ENCODE data around the gene GRIK4. TPM values are rescaled to one million over a fixed set of nuclear protein-coding genes. Genes with fewer than 3 reads are reported as not detected.
A peak's percentile ranks its signal among the peaks of the same experiment; 100 is the strongest.

GRIK4 gene
- total RNA-seq, 1 experiment from 2014 or later: not detected

DNA sequence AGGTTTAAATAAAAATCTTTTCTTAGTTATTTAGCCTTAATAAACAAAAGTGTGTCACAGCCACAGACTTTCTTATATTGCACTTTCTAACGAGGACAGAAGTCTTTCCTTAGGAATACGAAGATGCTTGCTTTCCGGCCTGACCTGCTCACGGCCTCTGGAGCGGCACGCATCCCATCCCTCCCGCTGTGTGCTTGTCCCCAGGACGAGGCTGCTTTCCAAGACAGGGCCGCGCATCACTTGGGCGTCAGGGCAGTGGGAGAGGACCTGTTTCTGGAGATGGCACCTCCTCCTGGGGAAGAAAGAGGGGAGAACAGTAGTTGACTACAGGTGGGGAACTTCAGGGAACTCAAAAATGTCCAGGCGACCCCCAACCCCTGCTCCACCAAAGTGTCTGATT is 26.4 kb downstream of the GRIK4 start:
- no peak for DNase-seq (ENCODE audit: unreplicated experiment)
- no peak overlapping the region for H3K4me3 Mint-ChIP-seq (ENCODE audit: unreplicated experiment)
- H3K36me3 Mint-ChIP-seq (ENCODE audit: insufficient read depth, unreplicated experiment): no peaks in the 10 kb centered on the region
- H3K27me3 Mint-ChIP-seq (ENCODE audit: insufficient read depth, unreplicated experiment): peaks cover 15% of the 10 kb centered on the region
- ChIA-PET CTCF (no interaction called here), POLR2A (no interaction called here)
- no peak overlapping the region for H3K27ac Mint-ChIP-seq (ENCODE audit: low read depth, unreplicated experiment)
- intact Hi-C loops (cut with micrococcal nuclease): no loop called here
- BruUV-seq (replicated peaks): no TSS peak
- no peaks in the 10 kb centered on the region for H3K4me1 Mint-ChIP-seq (ENCODE audit: insufficient read depth, unreplicated experiment)
- peaks cover 8% of the 10 kb centered on the region for H3K9me3 Mint-ChIP-seq (ENCODE audit: unreplicated experiment)
- TF ChIP-seq, protein P1, sequence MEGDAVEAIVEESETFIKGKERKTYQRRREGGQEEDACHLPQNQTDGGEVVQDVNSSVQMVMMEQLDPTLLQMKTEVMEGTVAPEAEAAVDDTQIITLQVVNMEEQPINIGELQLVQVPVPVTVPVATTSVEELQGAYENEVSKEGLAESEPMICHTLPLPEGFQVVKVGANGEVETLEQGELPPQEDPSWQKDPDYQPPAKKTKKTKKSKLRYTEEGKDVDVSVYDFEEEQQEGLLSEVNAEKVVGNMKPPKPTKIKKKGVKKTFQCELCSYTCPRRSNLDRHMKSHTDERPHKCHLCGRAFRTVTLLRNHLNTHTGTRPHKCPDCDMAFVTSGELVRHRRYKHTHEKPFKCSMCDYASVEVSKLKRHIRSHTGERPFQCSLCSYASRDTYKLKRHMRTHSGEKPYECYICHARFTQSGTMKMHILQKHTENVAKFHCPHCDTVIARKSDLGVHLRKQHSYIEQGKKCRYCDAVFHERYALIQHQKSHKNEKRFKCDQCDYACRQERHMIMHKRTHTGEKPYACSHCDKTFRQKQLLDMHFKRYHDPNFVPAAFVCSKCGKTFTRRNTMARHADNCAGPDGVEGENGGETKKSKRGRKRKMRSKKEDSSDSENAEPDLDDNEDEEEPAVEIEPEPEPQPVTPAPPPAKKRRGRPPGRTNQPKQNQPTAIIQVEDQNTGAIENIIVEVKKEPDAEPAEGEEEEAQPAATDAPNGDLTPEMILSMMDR (IDR thresholded peaks at IDR 0.05; ENCODE audit: unreplicated experiment): no peak

- intact Hi-C loops (cut with micrococcal nuclease): no loop called here
Measured at GRCh38 chr11:120538707-120539106, 27.2 kb downstream of the GRIK4 start.

GRCh38 chr11:120539667-120540369 is 28.3 kb downstream of the GRIK4 start:
- no peaks in the 10 kb centered on the region for H3K4me1 Mint-ChIP-seq (ENCODE audit: insufficient read depth, unreplicated experiment)
- peak; percentile 53 for DNase-seq (ENCODE audit: unreplicated experiment)
- H3K36me3 Mint-ChIP-seq (ENCODE audit: insufficient read depth, unreplicated experiment): no peaks in the 10 kb centered on the region
- peaks cover 8% of the 10 kb centered on the region for H3K9me3 Mint-ChIP-seq (ENCODE audit: unreplicated experiment)
- H3K4me3 Mint-ChIP-seq (ENCODE audit: unreplicated experiment): no peak overlapping the region
- H3K27me3 Mint-ChIP-seq (ENCODE audit: insufficient read depth, unreplicated experiment): peaks cover 3% of the 10 kb centered on the region
- ChIA-PET CTCF (interaction anchor here (0.7 to 1.2 kb wide), 2 partner anchors 253 to 655 kb away, joined by 3 read pairs; no protein-coding TSS in a partner anchor), POLR2A (interaction anchor here (0.7 kb wide), 1 partner anchor 413 kb away, joined by 3 read pairs; no protein-coding TSS in a partner anchor)
- no peak overlapping the region for H3K27ac Mint-ChIP-seq (ENCODE audit: low read depth, unreplicated experiment)
- intact Hi-C loops (cut with micrococcal nuclease): no loop called here
- no TSS peak for BruUV-seq (replicated peaks)
- TF ChIP-seq, protein P1 (IDR thresholded peaks at IDR 0.05; ENCODE audit: unreplicated experiment): no peak

More at GRCh38 chr11:120538707-120539106, 27.2 kb downstream of the GRIK4 start:
- peaks cover 14% of the 10 kb centered on the region for H3K27me3 Mint-ChIP-seq (ENCODE audit: insufficient read depth, unreplicated experiment)
- H3K27ac Mint-ChIP-seq (ENCODE audit: low read depth, unreplicated experiment): no peak overlapping the region
- no peaks in the 10 kb centered on the region for H3K4me1 Mint-ChIP-seq (ENCODE audit: insufficient read depth, unreplicated experiment)
- BruUV-seq (replicated peaks): no TSS peak
- no peaks in the 10 kb centered on the region for H3K36me3 Mint-ChIP-seq (ENCODE audit: insufficient read depth, unreplicated experiment)
- peaks cover 8% of the 10 kb centered on the region for H3K9me3 Mint-ChIP-seq (ENCODE audit: unreplicated experiment)
- ChIA-PET CTCF (no interaction called here), POLR2A (no interaction called here)
- no peak for DNase-seq (ENCODE audit: unreplicated experiment)
- TF ChIP-seq, protein P1 (IDR thresholded peaks at IDR 0.05; ENCODE audit: unreplicated experiment): no peak
- no peak overlapping the region for H3K4me3 Mint-ChIP-seq (ENCODE audit: unreplicated experiment)

GRCh38 chr11:120540744-120541465 is 29.4 kb downstream of the GRIK4 start:
- Mint-ChIP-seq H3K4me3 (ENCODE audit: unreplicated experiment) (no peak overlapping the region), H3K27ac (ENCODE audit: low read depth, unreplicated experiment) (no peak overlapping the region), H3K36me3 (ENCODE audit: insufficient read depth, unreplicated experiment) (no peaks in the 10 kb centered on the region), H3K9me3 (ENCODE audit: unreplicated experiment) (peaks cover 8% of the 10 kb centered on the region), H3K27me3 (ENCODE audit: insufficient read depth, unreplicated experiment) (no peaks in the 10 kb centered on the region), H3K4me1 (ENCODE audit: insufficient read depth, unreplicated experiment) (no peaks in the 10 kb centered on the region)
- DNase-seq (ENCODE audit: unreplicated experiment): no peak
- intact Hi-C loops (cut with micrococcal nuclease): no loop called here
- no TSS peak for BruUV-seq (replicated peaks)
- CTCF ChIA-PET: interaction anchor here (0.6 to 1.2 kb wide), 2 partner anchors 12 to 654 kb away, joined by 3 to 5 read pairs; no protein-coding TSS in a partner anchor
- POLR2A ChIA-PET: interaction anchor here (0.7 kb wide), 1 partner anchor 108 kb away, joined by 3 read pairs; no protein-coding TSS in a partner anchor
- TF ChIP-seq, protein P1 (IDR thresholded peaks at IDR 0.05; ENCODE audit: unreplicated experiment): no peak

All from MCF 10A (cell line).